Kidney tubule cell (primary cell): ENCODE data around the gene FICD.
"Not testable (repeated sequence)": the region's sequence is repeated elsewhere in the genome, so short reads cannot be mapped to it uniquely, and the experiment has no call there.

ENCODE experiments used
- DNase-seq: peaks from one replicate; pipeline ENCODE4 v3.0.0-alpha.2; 2018; ENCODE audit warnings: low spot score

The FICD gene

DNA sequence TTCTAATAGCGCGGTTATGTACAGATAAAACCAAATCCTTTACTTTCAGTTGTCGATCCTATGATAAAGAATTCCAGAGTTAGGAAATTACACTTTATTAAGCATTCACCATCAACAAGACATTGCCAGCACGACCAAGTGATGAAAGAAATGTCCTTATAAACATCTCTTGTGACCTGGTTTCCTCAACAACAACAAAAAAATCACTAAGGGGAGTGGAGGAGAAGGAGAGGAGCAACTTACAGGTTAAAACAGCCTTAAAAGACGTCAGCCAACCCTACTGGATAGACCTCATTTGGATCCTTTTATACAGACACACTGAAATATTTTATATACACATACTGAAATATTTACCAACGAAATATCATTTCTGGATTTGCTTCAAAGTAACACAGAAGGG is 23.1 kb downstream of the FICD start:
- no peak for DNase-seq

DNA sequence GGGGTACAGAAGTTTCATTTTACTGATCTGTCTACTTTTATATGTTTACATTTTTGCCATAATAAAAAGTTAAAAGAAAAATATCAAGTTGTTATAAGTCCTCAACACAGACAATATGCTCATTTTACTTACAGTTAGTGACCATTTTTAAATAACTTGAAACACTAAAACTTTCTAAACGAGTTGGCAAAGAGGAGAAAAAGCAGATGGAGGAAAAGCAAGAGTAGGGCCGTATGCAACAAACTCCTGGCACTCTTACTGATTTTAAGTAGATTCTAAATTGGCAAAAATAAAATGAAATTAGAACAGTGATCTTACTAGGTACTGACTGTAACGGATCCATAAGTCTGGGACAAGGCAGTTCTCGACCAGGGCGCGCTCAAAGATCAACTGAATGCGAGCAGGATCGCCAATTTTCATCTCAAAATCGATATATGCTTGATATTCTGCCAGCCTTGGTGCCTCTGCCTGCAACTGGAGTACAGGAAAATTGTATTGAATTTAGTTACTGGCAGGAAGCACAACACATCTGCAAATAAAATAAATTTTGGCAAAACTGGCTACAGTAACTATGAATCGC is 23.6 kb downstream of the FICD start:
- no peak for DNase-seq

DNA sequence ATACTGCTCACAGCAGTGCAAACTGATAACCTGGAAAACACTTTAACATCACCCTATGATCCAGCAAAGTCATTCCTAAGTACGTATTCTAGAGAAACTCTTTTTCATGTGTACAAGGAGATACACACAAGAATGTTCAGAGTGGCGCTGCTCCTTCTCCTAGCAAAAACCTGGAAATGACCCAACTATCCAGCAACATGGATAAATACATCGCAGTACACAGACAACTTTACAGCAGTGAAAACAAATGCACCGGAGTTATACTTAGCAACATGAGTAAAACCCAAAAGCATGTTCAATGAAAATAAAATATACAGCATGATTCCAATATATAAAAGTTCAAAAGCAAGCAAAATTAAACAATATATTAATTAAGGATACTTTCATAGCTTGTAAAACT is 27.2 kb downstream of the FICD start:
- no peak for DNase-seq

DNA sequence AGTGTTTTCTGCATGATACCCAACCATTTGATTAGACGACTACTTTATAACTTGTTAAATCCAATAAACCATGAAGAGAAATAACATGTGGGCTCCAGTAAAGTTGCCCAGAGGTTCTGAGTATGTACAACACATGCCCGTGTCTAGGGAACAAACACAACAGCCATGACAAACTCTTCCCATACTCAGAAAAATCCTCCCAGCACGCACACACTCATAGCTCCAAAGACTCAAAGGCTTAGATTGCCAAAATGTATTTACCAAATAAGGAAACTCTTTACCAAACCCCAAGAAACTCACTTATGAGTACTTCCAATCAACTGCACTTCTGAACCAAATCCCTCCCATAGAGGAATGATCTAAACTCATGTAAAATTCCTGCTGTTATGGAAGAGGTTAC is 28.6 kb downstream of the FICD start:
- no peak for DNase-seq

DNA sequence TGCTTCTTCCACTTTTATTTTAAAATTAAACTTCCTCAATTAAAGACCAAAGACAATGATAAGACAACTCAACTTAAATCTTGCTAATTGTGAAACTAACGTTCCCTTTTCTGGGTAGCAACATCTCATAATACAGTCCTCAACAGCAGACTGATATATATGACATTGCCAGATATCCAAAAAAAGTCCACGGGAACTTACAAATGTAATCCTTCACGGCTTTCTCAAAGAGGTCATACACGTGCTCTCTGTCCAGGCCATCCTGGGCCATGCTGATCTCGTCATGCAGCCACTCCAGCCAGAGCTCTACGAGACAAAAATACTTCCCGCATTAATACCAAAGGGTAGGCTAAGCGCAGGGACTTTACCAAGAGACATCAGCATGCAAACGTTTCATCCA is 32.6 kb downstream of the FICD start:
- no peak for DNase-seq

DNA sequence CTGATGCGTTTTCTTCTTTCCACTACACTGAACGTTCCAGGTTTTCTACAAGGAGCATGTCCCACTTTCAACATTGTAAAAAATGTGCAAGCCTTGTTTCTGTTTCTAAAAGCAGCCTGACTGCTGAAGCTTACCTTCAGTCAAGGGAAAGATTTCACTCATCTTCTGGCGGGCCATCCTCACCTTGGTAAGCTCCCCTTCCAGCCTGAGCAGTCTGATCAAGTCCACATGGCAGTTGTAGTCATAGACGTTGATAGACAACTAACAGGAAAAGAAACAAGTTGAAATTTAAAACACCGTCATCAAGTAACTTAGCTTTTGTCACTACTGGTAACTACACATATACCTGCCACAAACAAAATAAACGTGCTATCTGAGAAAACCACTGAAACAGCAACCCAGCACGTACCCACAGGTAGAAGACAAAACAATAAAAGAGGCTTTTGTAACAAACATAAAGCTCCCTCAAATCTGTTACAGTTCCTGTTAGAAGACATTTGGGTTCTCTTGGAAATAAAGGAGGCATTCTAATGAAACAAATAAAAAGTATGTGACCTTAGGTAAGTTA is 34.0 kb downstream of the FICD start:
- no peak for DNase-seq

DNA sequence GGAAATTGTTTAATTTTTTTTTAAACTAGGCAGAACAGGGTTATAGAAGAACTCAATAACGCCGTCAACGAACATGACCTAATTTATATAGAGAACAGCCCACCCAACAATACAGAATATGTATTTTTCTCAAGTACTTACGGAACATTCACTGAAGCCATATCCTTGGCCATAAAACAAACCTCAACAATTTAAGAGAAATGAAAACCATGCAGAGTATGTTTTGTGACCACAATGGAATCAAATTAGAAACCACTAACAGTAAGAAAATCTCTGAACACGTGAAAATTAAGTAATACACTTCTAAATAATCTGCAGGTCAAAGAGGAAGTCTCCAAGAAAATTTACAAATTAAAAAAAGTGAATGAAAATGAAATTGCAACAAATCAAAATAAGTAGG is 36.5 kb downstream of the FICD start:
- DNase-seq = no peak

DNA sequence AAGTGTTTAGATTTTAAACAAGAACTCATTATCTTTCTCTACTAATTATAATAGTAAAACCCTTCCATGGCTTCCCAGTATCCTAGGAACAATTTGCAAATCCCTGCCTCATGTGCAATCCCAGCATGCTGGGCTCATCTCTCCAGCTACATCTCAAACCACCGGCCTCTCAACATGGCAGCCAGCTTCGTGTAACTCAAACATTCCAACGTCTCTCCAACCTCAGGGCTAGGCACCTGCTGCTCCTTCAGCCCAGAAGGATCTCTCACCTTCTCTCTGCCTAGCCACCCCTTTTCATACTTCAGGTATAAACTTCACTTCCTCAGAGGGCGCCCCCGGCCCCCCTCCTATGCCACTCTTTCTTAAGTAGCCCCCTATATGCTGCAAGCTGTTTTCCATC is 38.7 kb downstream of the FICD start:
- no peak for DNase-seq

DNA sequence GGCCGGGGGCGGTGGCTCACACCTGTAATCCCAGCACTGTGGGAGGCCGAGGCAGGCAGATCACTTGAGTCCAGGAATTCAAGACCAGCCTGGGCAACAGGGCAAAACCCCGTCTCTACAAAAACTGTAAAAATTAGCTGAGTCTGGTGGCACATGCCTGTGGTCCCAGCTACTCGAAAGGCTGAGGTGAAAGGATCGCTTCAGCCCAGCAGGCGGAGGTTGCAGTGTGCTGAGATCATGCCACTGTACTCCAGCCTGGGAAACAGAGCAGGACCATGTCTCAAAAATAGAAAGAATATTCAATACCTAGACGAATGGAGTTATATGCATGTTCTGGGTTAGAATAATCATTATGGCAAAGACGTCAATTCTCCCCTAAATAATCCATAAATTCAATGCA is 40.3 kb downstream of the FICD start:
- not testable (repeated sequence) for DNase-seq

DNA sequence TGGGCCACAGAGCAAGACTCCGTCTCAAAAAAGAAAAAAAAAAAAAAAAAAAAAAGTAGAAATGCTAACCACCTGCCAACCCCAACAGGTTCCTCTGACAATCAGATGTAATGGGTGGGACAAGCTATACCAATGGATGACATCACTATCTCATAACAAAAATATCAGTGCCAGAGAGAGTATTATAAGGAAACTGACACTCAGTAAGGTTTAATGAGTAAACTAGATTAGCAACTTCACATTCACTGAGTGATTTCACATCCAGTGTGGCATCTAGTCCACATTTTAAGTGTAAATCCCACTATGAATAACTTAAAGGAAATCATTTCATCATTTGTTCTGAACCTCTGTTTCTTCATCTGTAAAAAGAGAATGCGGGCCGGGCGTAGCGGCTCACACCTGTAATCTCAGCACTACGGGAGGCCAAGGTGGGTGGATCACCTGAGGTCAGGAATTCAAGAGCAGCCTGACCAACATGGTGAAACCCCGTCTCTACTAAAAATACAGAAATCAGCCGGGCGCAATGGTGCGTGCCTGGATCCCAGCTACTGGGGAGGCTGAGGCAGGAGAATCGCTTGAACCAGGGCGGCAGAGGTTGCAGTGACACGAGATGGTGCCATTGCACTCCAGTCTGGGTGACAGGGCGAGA is 44.1 kb downstream of the FICD start:
- no peak for DNase-seq

DNA sequence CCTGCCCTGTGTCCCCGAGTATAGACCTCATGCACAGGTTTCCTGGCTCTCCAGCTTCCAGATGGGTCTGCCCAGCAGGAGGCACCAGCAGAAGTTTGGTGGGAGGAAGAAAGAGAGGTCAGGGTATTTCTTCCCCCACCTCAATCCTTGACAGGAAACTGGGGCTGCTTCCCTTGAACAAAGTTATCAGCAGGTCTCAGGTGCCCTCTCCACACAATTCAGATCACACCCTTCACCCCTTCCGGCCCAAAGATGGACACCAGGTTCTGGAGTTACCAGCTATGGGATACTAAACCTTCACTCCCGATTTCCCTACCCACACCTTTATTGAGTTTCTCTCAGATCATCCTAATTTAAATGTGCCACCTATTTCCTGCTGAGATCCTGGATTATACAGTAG is 44.7 kb downstream of the FICD start:
- no peak for DNase-seq

DNA sequence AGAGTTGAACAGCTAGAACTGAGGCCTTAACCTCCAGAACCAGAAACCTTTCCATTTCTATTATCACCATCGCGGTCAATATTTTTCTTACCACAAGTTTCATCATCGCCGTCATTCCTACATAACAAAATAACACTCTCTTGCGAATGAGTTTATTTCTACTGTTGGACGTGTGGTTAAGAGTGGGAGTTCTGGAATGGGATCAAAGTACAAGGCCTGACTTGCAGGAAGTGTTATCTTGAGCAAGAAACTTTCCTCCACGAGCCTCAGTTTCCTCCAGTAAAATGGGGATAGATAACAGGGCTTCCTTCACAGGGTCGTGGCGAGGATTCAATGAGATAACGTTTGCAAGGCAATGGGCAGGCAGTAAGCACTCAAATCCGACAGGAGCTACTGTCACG is 45.2 kb downstream of the FICD start:
- peak; percentile 15 for DNase-seq

DNA sequence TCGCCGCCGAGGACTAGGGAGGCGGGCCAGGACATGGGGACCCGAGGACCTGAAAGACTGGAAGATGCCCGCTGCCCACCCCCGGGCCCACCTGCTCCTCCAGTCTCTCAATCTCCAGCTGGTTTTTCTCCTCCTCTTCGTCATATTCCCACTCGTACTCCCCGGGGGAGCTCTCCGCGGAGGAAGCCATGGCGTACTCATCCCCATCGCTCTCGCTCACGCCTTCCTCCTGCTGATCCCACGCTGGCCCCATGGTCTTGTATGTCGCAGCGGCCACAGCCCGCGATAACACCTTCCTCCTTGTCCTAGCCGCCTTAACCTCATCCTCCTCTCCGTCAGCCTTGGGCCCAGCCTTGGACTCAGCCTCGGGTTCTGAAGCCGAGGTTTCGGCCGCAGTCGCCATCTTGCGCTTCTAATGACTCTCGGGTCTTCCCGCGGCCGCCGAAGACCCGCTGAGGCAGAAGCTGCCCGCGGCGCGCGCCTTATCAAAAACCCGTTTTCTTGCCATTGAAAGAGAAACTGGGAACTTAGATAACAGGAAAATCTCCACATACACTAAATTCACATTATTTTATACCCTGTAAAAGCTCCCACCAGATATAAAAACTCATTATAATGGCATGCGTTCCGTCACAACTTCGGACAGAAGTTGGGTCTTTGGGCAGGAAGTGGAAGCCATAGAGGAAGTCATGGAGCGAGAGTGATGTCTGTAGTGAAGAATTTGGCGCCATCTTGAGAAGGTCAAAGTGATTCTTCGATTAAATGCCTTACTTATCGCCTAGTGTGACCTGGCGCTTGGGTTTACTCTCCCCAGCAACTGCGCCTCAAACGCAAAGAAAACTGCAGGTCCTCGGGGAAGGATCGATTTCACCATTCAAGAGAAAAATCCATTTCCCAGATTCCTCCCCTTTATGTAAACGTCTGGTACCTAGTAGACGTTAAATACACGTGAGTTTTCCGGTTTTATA is 46.0 kb downstream of the FICD start, which contains the start of gene SART3:
Gene SART3 (minus strand): TSS at position 422 of the 968 bp plus-strand sequence. CDS start 19 bp downstream, at position 403.
- peak; percentile 91 for DNase-seq

DNA sequence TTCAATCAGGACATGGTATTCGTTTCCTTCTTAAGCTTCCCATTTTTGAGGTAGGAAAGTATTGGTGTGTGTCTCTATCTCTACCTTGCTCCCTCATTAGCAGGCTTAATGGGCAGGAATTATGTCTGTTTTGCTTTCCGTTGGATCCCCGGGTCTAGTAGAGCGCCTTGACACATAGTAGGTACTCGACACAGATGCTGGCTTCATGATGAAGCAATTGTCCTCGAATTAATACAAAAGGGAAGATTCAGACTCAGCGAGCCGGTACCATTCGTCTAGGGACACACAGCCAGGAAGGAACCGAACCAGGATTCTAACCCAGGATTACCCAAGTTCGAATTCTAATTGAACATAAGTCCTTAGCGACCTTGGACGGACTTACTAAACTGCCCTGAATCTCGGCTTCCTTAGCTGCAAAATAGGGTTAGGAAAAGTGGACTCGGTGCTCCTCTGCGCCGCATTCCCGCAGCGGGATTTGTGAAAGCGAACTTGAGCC is 46.8 kb downstream of the FICD start:
- DNase-seq = no peak

DNA sequence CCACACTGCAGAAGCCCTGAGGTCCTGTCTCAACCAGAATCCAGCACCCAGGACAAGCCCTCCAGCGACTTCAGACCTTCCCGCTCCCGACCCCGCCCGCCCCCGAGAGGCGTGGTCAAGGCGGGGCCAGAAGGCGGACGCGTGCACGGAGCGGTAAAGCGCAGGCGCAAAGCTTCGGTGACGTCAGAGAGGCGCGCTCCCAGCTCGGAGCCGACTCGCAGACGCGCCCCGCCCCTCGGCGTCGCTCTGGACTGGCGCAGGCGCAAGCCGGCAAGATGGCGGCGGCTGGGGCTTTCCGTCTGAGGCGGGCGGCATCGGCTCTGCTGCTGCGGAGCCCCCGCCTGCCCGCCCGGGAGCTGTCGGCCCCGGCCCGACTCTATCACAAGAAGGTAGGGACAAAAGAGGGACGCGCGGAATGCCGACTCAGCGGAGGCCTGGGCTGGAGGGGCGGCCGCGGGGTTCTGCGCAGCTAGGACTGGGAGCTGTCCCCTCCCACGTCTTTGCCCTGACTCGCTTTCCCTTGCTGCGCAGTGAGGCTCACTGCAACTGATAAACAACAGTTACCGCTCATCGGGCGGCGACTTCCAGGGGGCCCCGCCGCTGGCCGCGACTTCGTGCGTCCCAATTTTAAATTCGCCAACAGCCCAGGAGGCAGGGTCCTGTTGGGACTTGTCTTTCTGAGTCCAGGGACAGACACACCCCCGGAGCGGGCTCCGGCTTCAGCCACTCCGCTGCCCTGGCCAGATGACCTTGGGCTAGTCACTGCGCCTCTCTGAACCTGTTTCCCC is 47.5 kb downstream of the FICD start, which contains the start of gene ISCU:
Gene ISCU (plus strand): TSS at position 249 of the 788 bp plus-strand sequence. CDS start 27 bp downstream, at position 276.
- DNase-seq = peak; percentile 97

DNA sequence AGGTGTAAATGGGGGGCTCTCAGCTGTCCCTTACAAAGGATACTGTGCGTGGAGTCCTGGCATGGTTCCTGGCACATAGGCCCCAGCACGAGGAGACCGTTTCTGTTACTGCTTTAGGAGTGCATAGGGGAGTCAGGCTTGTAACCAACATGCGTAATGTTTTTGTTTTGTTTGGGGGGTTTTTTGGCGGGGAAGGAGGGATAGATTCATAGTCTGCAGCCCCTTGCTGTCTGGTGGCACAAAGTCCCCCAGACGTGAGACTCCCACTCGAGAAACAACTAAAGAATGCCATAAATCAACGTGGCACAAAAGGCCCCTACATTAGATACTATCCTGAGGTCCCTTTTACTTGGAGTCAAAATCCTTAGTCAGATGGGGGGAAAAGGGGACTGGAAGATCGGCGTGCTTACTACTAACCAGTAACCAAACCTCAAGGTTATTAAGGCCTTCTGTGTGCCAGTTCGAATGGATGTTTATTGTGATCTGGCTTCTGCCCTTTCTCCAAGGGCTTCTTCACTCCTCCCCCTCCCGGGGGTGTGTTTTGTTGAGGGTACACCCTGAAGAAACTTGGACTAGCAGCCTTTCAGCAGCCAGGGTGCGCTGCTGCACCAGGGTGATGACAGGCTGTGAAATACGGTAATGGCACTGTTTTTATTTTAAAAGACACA is 48.2 kb downstream of the FICD start:
- peak; percentile 86 for DNase-seq

DNA sequence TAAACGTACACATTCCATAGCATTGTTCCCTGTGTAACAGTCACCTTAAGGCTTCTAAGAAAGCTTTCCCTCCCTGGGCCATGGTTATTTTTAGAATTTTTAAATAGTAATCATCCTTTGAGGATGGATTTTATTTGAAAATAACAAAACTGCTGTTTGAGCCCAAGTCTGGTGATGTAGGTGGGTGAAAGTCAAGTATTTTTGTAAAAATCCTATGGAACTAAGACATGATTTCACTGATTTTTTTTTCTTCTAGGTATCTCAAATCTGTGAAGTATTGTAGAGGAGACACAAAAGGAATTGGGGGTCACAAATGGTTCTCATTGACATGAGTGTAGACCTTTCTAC is 48.7 kb downstream of the FICD start:
- DNase-seq = no peak

DNA sequence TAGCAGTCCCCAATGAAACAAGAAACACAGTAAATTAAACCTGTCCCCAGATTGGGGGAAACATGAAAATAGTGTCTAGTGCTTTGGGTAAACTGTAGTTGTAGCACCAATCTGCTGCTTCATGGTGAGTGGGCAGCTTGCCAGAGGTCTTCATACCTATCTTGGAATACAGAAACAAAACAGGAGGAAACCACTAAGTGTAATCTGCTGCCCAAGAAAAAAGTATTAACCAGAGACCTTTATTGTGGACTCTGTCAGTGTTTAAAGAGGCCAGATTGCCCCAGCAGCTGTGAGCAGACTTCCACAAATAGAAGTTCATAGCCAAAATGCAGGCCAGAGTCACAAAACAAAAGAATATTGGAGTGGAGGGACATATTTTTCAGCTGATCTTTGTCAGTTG is 49.6 kb downstream of the FICD start:
- no peak for DNase-seq

DNA sequence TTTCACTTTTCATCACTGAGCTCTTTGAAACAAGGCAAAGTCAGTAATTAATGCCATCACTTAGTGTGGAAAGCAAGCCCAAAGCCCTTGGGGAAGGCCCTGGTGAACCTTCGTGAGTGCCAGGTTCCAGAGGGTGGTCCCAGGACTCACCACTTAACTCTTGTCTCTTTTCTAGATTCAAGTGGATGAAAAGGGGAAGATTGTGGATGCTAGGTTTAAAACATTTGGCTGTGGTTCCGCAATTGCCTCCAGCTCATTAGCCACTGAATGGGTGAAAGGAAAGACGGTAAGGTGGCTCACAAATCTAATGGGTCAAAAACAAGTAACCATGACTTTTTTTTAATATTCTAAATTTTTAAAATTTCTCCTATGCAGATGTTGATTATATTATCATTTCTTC is 50.1 kb downstream of the FICD start:
- DNase-seq = no peak

DNA sequence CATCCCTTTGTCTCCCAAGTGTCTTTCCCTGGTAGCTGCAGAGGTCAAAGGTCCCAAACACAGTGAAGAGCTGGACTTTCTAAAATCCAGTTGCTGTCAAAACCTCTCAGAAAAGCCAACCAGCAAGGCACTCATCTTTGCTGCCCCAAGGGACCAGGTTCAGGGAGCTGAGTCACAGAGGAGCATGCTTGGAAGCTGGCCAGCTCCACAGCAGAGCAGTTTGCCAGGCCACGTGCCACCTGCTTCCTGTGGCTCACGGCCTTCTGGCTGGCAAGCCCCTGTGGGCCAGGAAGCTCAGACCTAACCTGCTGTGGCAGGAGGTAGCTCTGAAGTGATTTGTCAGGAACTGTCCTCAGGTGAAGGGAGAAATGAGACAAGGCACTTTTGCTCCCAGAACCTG is 50.9 kb downstream of the FICD start:
- peak; percentile 95 for DNase-seq

DNA sequence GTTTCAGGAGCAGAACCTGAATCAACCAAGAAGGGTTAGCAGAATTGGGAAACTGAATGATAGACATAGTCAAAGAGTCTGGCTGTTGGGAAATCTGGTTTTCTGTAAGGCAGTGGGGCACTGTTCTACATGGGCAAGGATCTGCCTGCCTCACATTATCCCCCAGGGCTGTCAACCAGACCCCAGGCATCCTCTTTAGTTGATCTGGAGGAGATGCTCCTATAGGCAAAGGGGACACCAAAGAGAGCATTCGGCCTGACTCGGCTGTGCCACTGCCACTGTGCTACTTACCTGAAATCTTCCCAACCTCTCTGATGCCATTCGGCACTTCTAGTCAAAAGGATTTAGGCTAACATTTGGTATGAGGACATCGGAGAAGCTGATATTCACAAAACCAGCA is 51.4 kb downstream of the FICD start:
- DNase-seq = no peak
